ENCODE data around the gene DCXR.
A peak's percentile ranks its signal among the peaks of the same experiment; 100 is the strongest.
"Not testable (repeated sequence)": the region's sequence is repeated elsewhere in the genome, so short reads cannot be mapped to it uniquely, and the experiment has no call there.

The DCXR gene

GRCh38 chr17:82054351-82055022, 17.0 kb upstream of the DCXR start:
- no peak for DNase-seq

- no peak for DNase-seq
Measured at GRCh38 chr17:82053556-82054263, 16.2 kb upstream of the DCXR start.

GRCh38 chr17:82053130-82053529, 15.6 kb upstream of the DCXR start:
- DNase-seq, result no peak

GRCh38 chr17:82052638-82053059, 15.2 kb upstream of the DCXR start:
- no peak for DNase-seq

- peak; percentile 77 for DNase-seq
Measured at GRCh38 chr17:82051776-82052637, 14.5 kb upstream of the DCXR start, which contains the start of the genes GPS1 and RFNG. GPS1 (plus strand) TSS chr17:82051898; CDS start chr17:82051932, 34 bp downstream. RFNG (minus strand) TSS chr17:82051811; CDS start chr17:82051766, 45 bp downstream.

GRCh38 chr17:82050761-82051641, 13.5 kb upstream of the DCXR start:
- DNase-seq, result no peak

- no peak for DNase-seq
Measured at GRCh38 chr17:82050152-82050760, 12.8 kb upstream of the DCXR start.

GRCh38 chr17:82049521-82049971, 12.0 kb upstream of the DCXR start:
- no peak for DNase-seq

- no peak for DNase-seq
Measured at GRCh38 chr17:82049106-82049505, 11.6 kb upstream of the DCXR start.

- DNase-seq, result no peak
Measured at GRCh38 chr17:82048571-82048971, 11.1 kb upstream of the DCXR start.

GRCh38 chr17:82047914-82048570, 10.5 kb upstream of the DCXR start:
- DNase-seq, result no peak

GRCh38 chr17:82047379-82047778, 9.9 kb upstream of the DCXR start:
- no peak for DNase-seq

GRCh38 chr17:82046903-82047302, 9.4 kb upstream of the DCXR start:
- no peak for DNase-seq

GRCh38 chr17:82045936-82046484, 8.5 kb upstream of the DCXR start:
- DNase-seq, result no peak

GRCh38 chr17:82043507-82043906, 6.0 kb upstream of the DCXR start:
- DNase-seq, result no peak

GRCh38 chr17:82042649-82043048, 5.2 kb upstream of the DCXR start:
- DNase-seq, result no peak

GRCh38 chr17:82041144-82041814, 3.8 kb upstream of the DCXR start:
- no peak for DNase-seq

GRCh38 chr17:82039695-82040299, 2.3 kb upstream of the DCXR start:
- DNase-seq, result no peak

- DNase-seq, result not testable (repeated sequence)
Measured at GRCh38 chr17:82038796-82039409, 1.4 kb upstream of the DCXR start.

GRCh38 chr17:82037889-82038195, 345 bp upstream of the DCXR start:
- no peak for DNase-seq
